SK-N-MC (cell line): ENCODE results near the gene KATNIP.

Experiments
- FOXP2 ChIP-seq: optimal IDR thresholded peaks from 2 replicates; pipeline ENCODE3; 2011; ENCODE audit warnings: mild to moderate bottlenecking, moderate library complexity; ENCODE audit not compliant: insufficient read depth; ENCODE audit errors: extremely low read length, control extremely low read depth
- POLR2AphosphoS5 ChIP-seq: IDR thresholded peaks from 2 replicates; pipeline ENCODE4 v1.6.1; 2012; ENCODE audit warnings: mild to moderate bottlenecking, low read depth, low read length, borderline replicate concordance

DNA sequence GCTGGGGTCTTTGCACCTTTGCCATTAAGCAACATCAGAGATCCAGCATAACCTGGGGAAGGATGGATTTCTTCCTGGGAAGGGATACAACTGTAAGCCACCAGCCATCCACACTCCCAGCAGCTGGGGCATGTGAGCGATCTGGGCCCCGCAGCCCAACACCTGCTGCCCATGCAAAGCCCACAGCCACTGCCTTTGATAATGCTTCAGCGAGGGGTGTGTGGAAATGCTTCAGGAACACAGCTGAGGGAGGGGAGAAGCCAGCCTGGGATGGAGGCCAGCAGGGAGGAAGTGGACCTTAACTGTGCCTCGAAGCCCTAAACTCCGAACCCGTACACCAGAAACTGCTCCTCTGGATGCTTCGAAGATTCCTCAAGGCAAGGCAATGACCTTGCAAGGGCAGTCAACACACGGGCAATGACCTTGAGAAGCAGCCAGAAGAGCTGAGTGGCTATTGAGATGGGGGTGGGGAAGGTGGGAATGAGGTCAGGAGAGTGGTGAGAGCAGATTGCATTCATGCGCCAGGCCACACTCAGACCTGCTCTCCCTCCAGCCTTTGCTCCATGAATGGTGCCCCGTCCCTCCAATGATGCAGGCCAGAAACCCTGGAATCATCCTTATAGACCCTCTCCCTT, 49.1 kb downstream of the KATNIP start:
- no peak for TF ChIP-seq FOXP2
- TF ChIP-seq POLR2AphosphoS5 = no peak
